OCI-LY7 (cell line): ENCODE measurements around the gene OSBPL7.

Experiments
- EZH2phosphoT487 ChIP-seq: fragments of 200-600 bp; sonication (generic); IDR thresholded peaks from 2 replicates; pipeline ENCODE4 v1.6.1; 2018; ENCODE audit warnings: low read depth, borderline replicate concordance, mild to moderate bottlenecking, mixed run types, antibody characterized with exemption, low read length, moderate library complexity, mixed read lengths
- TF ChIP-seq, protein P1 (sequence below): fragments of 200-600 bp; sonication (generic); conservative IDR thresholded peaks from 2 replicates; pipeline ENCODE4 v1.5.1; 2014; ENCODE audit warnings: mild to moderate bottlenecking, antibody characterized with exemption, low read length, moderate library complexity, mixed read lengths

DNA sequence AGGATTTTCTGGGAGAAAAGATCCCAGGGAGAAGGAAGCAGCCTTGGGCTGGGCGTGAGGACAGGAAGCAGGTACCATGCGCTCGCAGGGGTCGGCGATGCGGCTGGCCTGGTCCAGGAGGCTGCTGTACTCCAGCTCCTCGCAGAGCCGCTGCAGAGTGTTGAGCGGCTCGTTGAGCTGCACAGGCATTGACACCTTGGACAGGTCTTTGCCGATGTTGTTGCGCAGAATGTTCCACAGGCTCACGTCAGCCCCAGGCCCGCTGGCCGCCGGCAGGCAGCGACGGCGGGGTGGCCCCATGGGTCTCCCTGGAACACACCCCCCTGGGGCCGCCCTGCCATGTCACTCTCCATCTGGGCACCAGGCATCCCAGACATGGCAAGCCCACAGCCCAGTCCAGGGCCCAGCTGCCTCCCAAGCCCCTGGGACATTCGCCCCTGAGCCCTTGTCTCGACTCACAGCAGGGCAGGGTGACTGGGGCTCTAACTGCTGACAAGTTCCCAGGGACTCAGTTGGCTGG is 8.0 kb downstream of the OSBPL7 start:
- TF ChIP-seq, protein P1, sequence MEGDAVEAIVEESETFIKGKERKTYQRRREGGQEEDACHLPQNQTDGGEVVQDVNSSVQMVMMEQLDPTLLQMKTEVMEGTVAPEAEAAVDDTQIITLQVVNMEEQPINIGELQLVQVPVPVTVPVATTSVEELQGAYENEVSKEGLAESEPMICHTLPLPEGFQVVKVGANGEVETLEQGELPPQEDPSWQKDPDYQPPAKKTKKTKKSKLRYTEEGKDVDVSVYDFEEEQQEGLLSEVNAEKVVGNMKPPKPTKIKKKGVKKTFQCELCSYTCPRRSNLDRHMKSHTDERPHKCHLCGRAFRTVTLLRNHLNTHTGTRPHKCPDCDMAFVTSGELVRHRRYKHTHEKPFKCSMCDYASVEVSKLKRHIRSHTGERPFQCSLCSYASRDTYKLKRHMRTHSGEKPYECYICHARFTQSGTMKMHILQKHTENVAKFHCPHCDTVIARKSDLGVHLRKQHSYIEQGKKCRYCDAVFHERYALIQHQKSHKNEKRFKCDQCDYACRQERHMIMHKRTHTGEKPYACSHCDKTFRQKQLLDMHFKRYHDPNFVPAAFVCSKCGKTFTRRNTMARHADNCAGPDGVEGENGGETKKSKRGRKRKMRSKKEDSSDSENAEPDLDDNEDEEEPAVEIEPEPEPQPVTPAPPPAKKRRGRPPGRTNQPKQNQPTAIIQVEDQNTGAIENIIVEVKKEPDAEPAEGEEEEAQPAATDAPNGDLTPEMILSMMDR, result no peak
- TF ChIP-seq EZH2phosphoT487, result no peak
